GDM1 (cell line): ENCODE measurements around the gene GPER1.
"Not testable (repeated sequence)": the region's sequence is repeated elsewhere in the genome, so short reads cannot be mapped to it uniquely, and the experiment has no call there.

ENCODE experiments used
- DNase-seq: peaks from one replicate; lab custom pipeline; 2025; lab: John Stamatoyannopoulos, UW

The GPER1 gene

DNA sequence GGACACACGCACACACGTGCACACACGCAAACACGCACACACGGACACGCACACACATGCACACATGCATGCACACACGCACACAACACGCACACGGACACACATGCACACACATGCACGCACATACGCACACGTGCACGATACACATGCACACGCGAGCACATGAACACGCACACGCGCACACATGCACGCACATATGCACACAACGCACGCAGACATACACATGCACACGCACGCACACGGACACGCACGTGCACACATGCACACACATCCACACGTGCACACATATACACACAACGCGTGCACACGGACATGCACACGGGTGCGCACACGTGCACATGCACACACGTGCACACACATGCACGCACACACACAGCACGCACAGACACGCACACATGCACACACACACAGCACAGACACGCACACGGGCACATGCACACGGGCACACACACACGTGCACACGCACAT lies 17.3 kb upstream of the GPER1 start:
- no peak for DNase-seq

DNA sequence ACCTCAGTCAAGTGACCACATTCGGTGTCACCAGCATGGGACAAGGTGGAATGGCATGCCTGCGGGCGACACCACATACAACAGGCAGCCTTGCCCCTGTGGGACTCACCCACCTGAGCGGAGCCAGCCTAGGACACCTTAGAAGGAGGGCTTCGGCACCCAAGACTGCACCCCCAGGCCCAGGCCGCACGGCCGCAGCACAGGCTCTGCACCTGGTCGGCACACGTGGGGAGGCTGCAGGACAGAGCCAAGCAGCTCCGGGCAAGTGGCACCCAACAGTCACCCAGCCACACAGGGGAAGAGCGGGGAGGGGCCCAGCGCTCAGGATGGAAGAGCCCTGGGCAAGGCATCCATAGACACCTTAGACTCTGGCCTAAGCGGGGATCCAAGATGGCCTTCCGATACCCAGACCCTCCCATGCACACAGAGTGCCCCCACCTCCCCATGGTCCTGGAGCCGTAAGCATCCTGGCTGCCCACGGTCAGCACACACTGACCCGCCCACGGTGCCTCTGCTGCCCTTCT lies 16.1 kb upstream of the GPER1 start:
- DNase-seq: no peak

DNA sequence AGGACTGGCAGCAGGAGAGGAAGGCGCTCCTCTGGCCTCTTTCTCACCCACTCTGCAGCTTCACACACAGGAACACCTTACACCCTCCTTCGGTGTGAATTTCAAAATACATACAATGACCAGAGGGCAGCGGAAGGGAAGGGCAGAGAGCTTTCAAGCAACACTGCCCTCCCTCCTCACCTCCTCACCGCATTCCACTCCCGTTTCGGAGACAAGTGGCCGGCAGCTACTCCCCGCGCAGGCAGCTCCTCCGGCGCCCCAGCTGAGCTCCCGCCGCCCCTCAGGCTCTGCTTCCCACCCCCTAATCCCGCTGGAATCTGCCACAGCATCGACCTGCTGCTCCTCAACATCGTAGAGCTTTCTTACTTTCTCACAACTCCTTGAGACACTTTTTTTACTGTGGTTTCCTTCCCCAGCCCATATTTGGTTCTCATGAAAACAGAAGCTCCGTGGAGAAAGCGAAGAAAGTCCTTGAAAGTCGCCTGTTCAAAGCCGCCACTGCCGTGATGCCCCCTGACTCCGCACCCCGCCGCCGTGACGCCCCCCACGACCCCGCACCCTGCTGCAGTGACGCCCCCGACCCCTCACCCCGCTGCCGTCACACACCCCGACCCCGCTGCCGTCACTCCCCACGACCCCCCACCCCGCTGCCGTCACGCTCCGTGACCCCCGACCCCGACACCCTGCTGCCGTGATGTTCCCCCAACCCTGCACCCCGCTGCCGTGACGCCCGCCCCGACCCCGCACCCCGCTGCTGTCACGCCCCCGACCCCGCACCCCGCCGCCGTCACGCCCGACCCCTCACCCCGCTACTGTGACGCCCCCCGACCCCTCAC lies 14.6 kb upstream of the GPER1 start:
- no peak for DNase-seq

- not testable (repeated sequence) for DNase-seq
These were observed 13.9 kb upstream of the GPER1 start for GRCh38 chr7:1074018-1074417.

DNA sequence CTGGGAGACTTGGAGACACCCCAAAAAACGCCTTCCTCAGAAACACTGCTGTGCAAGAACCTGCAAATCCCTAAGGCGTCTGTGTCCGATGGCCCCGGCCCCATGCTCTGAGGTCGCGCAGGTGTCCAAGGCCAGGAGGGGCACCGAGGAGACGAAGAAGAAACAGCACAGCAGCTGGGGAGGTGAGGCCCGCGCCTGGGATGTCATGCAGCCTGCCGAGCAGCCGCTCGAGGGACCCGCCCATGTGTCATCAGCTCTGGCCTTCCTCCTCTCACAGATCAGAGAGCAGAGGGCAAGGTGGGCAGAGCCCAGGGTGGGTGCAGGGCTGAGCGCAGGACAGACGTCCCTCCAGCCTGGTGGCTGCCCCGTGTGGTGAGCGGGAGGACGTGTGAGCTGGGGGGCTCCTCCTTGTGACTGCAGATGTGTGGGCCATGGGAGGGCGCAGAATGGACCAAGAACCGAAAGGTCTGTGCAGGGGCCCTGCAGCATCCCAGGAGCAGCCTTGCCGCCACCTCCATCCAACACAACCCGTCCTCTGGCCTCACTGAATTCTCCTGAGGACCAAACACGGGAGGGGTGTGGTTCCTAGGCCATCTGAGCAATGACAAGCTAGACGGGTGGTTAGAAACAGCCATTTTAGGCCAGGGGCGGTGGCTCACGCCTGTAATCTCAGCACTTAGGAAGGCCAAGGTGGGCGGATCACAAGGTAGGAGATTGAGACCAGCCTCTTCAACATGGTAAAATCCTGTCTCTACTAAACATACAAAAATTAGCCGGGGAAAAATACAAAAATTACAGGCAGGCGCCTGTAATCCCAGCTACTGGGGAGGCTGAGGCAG lies 13.1 kb upstream of the GPER1 start:
- DNase-seq: no peak

- DNase-seq: no peak
These were observed 11.5 kb upstream of the GPER1 start for GRCh38 chr7:1076184-1077072.

GRCh38 chr7:1078519-1078918 lies 9.4 kb upstream of the GPER1 start:
- DNase-seq: no peak

DNA sequence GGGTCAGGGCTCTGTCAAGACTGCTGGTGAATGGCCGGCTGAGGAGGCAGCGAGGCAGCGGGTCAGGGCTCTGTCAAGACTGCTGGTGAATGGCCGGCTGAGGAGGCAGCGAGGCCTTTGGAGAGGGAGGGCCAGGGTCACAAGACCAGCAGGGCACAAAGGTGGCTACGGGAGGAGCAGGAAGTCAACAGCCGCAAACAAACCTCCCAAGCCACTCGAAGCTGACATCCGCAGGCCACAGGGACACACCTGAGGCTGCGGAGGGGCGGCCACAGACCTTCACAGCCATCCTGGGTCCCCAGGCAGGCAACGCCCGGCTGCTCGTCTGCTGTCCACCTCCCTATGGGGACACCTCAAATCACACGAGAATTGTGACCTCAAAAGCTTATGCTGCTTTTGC lies 8.9 kb upstream of the GPER1 start:
- DNase-seq: no peak

DNA sequence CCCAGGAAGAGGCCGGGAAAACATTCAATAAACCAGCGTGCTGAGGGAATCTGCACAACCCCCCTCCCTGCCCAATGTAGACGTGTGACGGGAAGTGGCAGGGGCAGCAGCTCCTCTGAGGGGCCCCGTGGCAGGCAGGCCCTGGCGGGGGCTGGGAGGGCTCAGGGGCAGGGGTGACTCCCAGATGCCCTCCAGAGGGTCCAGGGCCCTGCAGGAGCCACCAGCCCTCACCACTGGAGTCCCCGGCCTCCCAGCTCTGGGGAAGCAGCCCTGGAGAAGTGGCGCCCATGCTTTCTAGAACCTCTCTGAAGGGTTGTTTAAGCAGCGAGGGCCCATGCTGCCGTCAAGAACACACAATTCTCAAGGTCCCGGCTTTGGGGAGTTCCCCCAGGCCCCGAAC lies 8.4 kb upstream of the GPER1 start:
- DNase-seq: no peak

GRCh38 chr7:1080252-1080920 lies 7.5 kb upstream of the GPER1 start:
- no peak for DNase-seq

- DNase-seq: no peak
These were observed 7.0 kb upstream of the GPER1 start for GRCh38 chr7:1080921-1081255.

DNA sequence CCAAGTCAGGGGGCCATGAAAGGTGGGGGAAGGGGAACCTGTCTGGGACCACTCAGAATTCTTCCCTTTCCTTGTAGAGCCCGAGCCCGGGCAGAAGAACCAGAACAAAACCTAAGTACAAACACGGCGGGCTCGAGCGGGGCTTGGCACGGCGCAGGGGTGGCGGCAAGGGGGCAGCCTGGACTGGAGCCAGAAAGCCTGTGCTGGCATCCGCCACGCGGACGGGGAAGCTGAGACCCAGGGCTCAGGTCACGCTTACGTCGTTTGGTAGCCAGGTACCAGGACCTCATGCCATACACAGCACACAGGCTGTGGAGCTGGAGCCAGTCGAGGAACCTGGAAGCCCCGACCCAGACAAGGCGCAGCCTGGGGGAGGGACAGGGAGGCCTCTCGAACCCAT lies 6.6 kb upstream of the GPER1 start:
- no peak for DNase-seq

DNA sequence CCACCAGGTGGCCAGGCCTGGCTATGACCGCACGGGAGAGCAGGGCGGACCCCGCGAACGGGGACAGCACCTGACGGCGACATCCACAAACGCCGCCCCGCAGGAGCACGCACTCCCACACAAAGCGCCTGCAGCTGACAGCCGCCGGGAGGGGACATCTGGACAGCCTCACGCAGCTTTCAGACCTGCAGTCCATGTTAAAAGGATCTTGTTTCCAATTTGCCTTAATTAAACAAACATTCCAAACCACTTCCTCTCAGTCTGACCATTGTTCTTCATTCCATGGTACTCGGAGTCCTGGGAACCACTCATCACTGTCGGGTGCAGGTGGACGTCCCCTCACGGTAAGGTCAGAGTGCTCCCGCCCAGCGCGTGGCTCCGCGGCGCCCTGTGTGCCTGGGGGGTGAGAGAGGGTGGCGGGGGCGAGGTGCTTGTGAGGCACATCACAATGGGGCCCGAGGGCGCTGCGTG lies 5.9 kb upstream of the GPER1 start:
- no peak for DNase-seq

DNA sequence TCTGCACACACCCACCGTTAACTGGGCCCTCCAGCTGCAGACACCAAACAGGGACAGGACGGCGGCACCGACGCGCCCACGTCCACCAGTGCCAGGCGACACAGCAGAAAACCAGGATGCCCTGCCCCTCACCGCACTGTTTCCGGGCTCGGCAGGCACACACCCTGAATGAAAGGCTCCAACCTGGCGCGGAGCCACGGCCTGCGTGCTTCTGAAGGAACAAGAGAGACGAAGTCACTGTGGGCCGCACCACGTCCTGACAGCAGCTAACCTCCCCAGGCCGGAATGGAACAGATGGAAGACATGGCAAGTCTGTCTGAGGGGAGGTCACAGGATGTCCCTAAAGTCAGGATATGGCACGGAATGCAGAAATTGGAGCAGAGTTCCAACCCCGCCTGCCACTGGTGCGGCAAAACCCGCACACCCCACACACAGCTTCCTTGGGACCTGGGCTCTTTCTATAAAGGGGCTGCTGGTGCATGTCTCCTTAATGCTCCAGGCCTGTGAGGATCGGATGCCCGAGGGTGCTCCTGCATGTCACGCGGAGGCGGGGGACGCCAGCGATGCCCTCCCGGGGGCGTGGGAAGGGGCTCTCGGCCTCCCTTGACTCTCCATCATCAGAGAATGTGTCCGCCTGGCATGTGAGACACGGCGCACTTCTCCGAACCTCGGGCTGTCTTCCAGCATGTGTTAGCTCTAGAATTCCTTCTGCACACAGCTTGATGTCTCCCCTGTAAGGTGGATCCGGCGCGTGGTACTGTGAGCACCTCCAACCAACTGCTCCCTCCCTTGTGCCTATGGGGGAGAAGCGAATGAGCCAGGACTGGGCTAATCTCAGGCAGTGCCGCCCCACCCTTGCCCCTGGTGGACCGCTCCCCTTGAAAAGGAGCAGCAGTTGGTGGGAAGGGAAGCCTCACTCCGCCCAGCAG lies 3.9 kb upstream of the GPER1 start:
- no peak for DNase-seq

DNA sequence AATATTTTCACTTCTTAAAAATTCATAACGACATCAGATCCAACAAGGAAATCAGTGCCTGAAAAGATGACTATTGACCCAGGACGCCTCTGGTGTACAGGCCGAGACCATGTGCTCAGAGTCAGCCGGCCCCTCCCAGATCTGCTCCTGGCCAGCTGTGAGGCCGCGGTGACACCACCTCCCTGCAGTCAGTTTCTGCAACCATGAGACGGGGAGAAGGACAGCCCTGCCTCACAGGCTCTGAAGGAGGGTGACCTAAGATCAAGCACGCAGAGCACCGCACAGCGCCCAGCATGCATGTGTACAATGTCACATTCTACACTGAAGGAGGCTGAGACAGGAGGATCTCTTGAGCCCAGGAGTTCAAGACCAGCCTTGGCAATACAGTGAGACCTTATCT lies 2.6 kb upstream of the GPER1 start:
- DNase-seq: no peak

DNA sequence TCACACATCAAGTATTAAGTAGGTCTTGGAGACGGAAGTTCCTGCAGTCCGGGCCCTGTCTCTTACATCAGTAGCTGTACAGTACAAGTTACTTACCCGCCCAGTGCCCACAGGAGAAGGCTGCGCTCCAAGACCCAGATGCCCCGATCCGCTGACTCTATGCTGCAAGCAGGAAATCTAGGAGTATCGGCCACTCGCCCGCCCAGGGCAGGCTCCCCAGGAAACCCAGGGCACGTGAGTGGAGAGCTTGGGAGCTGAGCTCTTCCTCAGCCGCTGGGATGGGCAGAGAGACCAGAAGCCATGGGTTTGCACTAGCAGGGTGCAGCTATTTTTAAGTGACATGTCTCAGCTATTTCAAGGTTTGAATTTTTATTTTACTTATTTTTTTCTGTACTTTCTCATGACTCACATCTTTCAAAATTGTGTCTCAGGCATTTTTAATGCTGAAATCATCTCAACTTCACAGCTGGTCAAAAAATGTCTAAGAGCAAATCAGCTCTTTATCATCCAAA lies 1.9 kb upstream of the GPER1 start:
- DNase-seq: no peak

DNA sequence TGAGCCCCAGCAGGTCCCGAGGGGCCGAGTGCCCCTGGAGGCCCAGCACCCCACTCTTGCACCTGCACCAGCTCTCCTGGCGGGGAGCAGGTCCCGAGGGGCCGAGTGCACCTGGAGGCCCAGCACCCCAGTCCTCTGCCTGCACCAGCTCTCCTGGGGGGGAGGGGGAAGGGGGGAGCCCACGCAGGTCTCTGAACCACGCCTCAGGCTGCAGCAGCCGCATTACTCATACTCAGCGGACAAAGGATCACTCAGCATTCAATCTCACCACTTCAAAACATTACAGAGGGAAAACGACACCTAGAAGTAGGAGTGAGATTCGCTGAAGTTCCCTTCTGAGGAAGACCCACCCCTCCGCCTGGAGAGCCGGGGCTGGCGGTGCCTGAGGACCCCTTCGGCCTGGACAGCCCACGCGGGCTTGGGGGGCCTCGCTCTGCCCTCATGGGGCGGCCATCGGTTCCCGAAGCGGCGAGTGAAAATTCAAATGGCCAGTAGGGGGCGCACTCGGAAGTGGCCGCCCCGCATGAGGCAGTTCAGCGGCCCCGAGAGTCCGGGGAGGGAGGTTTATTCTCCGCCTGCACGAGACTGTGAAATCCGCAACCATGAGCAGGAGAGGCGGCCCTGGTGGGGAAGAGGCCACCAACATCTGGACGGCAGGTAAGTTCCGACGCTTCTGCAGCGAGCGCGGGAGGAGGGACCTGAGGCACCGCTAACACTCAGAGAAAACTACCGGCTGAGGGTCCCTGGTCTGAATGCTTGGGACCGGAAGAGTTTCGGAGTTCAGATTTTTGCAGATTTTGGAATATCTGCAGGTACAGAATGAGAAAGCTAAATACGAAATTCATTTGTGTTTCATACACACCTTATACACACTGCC lies 1.1 kb upstream of the GPER1 start:
- peak; percentile 21 for DNase-seq

- no peak for DNase-seq
These were observed 473 bp upstream of the GPER1 start for GRCh38 chr7:1087465-1087814.

DNA sequence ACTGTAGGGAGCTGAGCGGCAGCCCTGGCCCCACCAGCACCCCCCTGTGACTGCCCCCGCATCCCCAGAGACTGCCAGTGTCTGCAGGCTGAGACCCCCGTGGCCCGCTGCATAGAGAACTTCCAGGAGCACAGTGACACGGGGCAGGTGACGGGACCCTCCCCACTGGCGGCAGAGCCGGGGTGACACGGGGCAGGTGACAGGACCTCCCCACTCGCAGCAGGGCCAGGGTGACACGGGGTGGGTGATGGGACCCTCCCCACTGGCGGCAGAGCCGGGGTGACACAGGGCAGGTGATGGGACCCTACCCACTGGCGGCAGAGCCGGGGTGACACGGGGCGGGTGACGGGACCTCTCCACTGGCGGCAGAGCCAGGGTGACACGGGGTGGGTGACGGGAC lies 2.3 kb downstream of the GPER1 start:
- no peak for DNase-seq
